A549 (cell line): ENCODE results near the gene OR51B2.

Experiments used
- CTCF ChIP-seq: fragments of >200 bp; sonication (Bioruptor Twin); formaldehyde crosslinking; IDR thresholded peaks from 3 replicates; pipeline ENCODE4 v1.5.1; 2016
- EHF ChIP-seq: fragments of 250-450 bp; sonication (Bioruptor Pico); IDR thresholded peaks from 2 replicates; pipeline ENCODE4 v1.5.0; 2020; ENCODE audit warnings: mild to moderate bottlenecking
- MYC ChIP-seq: IDR thresholded peaks from 2 replicates; pipeline ENCODE4 v1.6.1; 2012; ENCODE audit warnings: mild to moderate bottlenecking, inconsistent platforms, low read length, improper control_type of control experiment, borderline replicate concordance
- POLR2A ChIP-seq: IDR thresholded peaks from 2 replicates; pipeline ENCODE4 v1.6.1; 2012; ENCODE audit warnings: mild to moderate bottlenecking, low read length

GRCh38 chr11:5324197-5324596, at the start of gene OR51B2:
- no peak for TF ChIP-seq POLR2A
- TF ChIP-seq CTCF: no peak
- no peak for TF ChIP-seq EHF
- TF ChIP-seq MYC: no peak
